GM13976 (cell line): ENCODE results near the gene IL11.

Source experiments
- DNase-seq: peaks from one replicate; pipeline ENCODE4 v3.0.0; 2012; ENCODE audit warnings: low spot score
- CTCF ChIP-seq: IDR thresholded peaks from 2 replicates; pipeline ENCODE4 v1.5.1; 2012; ENCODE audit warnings: borderline replicate concordance, mild to moderate bottlenecking; ENCODE audit not compliant: insufficient read depth; ENCODE audit errors: extremely low read depth, missing control alignments, control extremely low read depth
- in situ Hi-C: fragments of 300-500 bp; cut with MboI; formaldehyde crosslinking; loops from one replicate; pipeline ENCODE4 v1.12.0; 2022; ENCODE audit warnings: low sequenced_read_pairs, mixed read lengths, inconsistent platforms; ENCODE audit not compliant: unreplicated experiment

The IL11 gene

GRCh38 chr19:55362174-55362989 lies 7.9 kb downstream of the IL11 start:
- DNase-seq: no peak
- in situ Hi-C loops: no loop called here
- TF ChIP-seq CTCF: no peak

GRCh38 chr19:55360902-55361301 lies 9.4 kb downstream of the IL11 start:
- in situ Hi-C loops: no loop called here
- no peak for TF ChIP-seq CTCF
- no peak for DNase-seq

- no peak for DNase-seq
- in situ Hi-C loops: no loop called here
- TF ChIP-seq CTCF: no peak
Measured at GRCh38 chr19:55358943-55359908, 11.0 kb downstream of the IL11 start.

DNA sequence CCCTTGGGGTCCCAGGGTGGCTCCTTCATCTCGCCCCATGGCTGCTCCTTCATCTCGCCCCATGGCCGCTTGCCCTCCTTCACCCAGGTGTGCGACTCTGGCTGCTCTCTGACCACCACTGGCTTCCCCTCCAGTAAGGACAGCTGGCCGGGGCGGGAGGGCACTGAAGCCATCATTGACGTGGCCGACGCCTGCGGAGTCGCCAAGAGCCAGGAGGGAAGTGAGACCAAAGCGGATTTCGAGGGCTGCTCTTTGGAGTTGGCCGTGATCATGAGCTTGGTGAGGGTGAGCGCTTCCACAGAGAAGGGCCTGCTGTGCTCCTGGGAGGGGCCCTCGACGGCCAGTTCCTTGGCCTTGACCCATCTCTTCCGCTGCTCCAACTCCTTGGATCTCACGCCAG lies 11.8 kb downstream of the IL11 start:
- in situ Hi-C loops: no loop called here
- DNase-seq: no peak
- no peak for TF ChIP-seq CTCF

DNA sequence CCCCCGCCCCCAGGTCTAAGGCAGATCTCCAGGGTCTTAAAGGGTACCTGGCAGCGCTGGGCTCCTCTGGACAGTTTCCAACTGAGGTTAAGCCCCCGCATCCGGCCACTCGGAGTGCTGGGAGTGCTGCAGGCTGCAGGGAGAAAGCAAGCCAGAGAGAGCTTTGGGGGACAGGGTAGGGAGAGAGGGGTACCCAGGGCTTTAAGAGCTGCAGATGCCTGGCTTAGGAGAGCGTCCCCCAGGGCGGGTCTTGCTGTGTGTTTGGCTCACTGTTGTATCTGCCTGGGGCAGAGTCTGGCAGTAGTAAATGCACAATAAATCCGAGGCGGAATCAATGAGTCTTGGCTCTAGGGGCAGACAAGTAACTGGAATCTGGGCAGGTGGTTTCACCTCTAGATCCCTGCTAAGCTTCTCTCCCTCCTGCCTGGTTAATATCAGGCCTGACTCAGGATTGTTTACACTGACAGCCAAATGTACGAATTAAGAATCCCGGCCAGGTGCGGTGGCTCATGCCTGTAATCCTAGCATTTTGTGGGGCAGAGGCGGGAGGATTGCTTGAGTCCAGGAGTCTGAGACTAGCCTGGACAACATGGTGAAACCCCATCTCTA lies 14.9 kb downstream of the IL11 start:
- in situ Hi-C loops: no loop called here
- TF ChIP-seq CTCF: no peak
- DNase-seq: no peak

DNA sequence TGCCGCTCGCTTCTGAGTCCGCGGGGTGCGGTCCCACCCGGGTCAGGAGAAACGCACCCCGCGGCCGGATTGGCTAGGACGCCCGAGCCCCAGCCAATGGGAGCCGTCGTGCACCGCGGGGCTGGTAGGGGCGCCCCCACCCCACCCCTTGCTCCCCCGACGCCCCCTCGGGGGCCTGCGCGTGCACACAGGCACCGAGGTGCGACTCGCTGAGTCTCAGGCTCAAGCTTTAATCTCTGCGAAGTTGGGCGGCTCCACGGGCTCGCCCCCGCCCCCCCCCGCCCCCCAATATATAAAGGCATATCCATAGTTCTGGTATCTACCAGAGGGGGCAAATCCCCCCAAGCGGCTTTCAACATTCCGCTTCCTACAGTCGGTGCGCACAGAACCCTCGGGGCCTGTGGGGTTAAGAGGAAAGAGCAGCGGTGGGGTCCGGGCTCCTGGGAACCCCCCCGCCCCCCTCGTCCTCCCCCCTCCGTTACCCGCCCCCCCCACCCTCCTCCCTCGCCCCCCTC lies 15.5 kb downstream of the IL11 start, which contains the start of gene COX6B2:
Gene COX6B2, minus strand, starts transcription at position 22 of the 515 bp plus-strand sequence. CDS start 198 bp downstream, outside the sequence.
- TF ChIP-seq CTCF: no peak
- in situ Hi-C loops: no loop called here
- DNase-seq: no peak
